Measurements from ENCODE around the gene RDH11. TPM values are rescaled to one million over a fixed set of nuclear protein-coding genes. Genes with fewer than 3 reads are reported as not detected.

The RDH11 gene
- total and polyA plus RNA-seq, 2 donors from 2014 or later, result 66.9 to 124 TPM

GRCh38 chr14:67674139-67674479, 21.5 kb downstream of the RDH11 start:
- Histone ChIP-seq H3K36me3 (ENCODE audit: control insufficient read depth in 2 of 3, insufficient read depth in 3 of 3, low read length in 3 of 3) (peaks cover 0 to 2% (median 0%) of the 10 kb centered on the region in 3 donors), H3K27ac (ENCODE audit: low read depth in 2 of 2, low read length in 2 of 2) (peak overlapping the region; percentile 98 to 99), H3K4me1 (ENCODE audit: control insufficient read depth in 2 of 3, insufficient read depth in 2 of 3, low read depth in 1 of 3, low read length in 3 of 3) (peaks cover 4 to 12% (median 9%) of the 10 kb centered on the region in 3 donors), H3K9me3 (ENCODE audit: control insufficient read depth in 2 of 3, insufficient read depth in 1 of 3, low read length in 3 of 3) (no peaks in the 10 kb centered on the region), H3K4me3 (ENCODE audit: low read length in 3 of 3) (peak overlapping the region; percentile 71 to 94 (median 84)), H3K9ac (ENCODE audit: low read length in 3 of 3) (peak overlapping the region; percentile 57 to 95 (median 77)), H3K27me3 (ENCODE audit: control insufficient read depth, insufficient read depth, low read length) (no peaks in the 10 kb centered on the region)
- FAIRE-seq (no peak), DNase-seq (peak; percentile 85 to 93 (median 90))
- intact Hi-C loops (cut with DNase I), result no loop called here
- TF ChIP-seq CTCF (IDR thresholded peaks at IDR 0.05; ENCODE audit: borderline replicate concordance, extremely low read depth, insufficient read depth), result peak; percentile 17

GRCh38 chr14:67673451-67673850, 22.1 kb downstream of the RDH11 start:
- peaks cover 4 to 12% (median 9%) of the 10 kb centered on the region in 3 donors for H3K4me1 ChIP-seq (ENCODE audit: control insufficient read depth in 2 of 3, insufficient read depth in 2 of 3, low read depth in 1 of 3, low read length in 3 of 3)
- peak overlapping the region; percentile 18 to 77 (median 57) for H3K9ac ChIP-seq (ENCODE audit: low read length in 3 of 3)
- no peaks in the 10 kb centered on the region for H3K27me3 ChIP-seq (ENCODE audit: control insufficient read depth, insufficient read depth, low read length)
- no peak for DNase-seq
- no peak for TF ChIP-seq CTCF (IDR thresholded peaks at IDR 0.05; ENCODE audit: borderline replicate concordance, extremely low read depth, insufficient read depth)
- no peak overlapping the region for H3K27ac ChIP-seq (ENCODE audit: low read depth in 2 of 2, low read length in 2 of 2)
- FAIRE-seq, result no peak
- intact Hi-C loops (cut with DNase I), result no loop called here
- peaks cover 0 to 2% (median 0%) of the 10 kb centered on the region in 3 donors for H3K36me3 ChIP-seq (ENCODE audit: control insufficient read depth in 2 of 3, insufficient read depth in 3 of 3, low read length in 3 of 3)
- no peaks in the 10 kb centered on the region for H3K9me3 ChIP-seq (ENCODE audit: control insufficient read depth in 2 of 3, insufficient read depth in 1 of 3, low read length in 3 of 3)
- H3K4me3 ChIP-seq (ENCODE audit: low read length in 3 of 3), result peak overlapping the region; percentile 71 to 94 (median 84)

GRCh38 chr14:67668559-67668958, 27.0 kb downstream of the RDH11 start:
- Histone ChIP-seq H3K9ac (ENCODE audit: low read length in 3 of 3) (no peak overlapping the region), H3K27ac (ENCODE audit: low read depth in 2 of 2, low read length in 2 of 2) (no peak overlapping the region), H3K4me1 (ENCODE audit: control insufficient read depth in 2 of 3, insufficient read depth in 2 of 3, low read depth in 1 of 3, low read length in 3 of 3) (peaks cover 4 to 10% (median 5%) of the 10 kb centered on the region in 3 donors), H3K9me3 (ENCODE audit: control insufficient read depth in 2 of 3, insufficient read depth in 1 of 3, low read length in 3 of 3) (no peaks in the 10 kb centered on the region), H3K27me3 (ENCODE audit: control insufficient read depth, insufficient read depth, low read length) (no peaks in the 10 kb centered on the region), H3K36me3 (ENCODE audit: control insufficient read depth in 2 of 3, insufficient read depth in 3 of 3, low read length in 3 of 3) (peaks cover 0 to 4% (median 0%) of the 10 kb centered on the region in 3 donors), H3K4me3 (ENCODE audit: low read length in 3 of 3) (no peak overlapping the region)
- no peak for DNase-seq
- intact Hi-C loops (cut with DNase I), result loop anchor here (10.0 kb wide), 1 partner anchor 54 kb away; the partner anchor contains the start of gene ARG2
- no peak for TF ChIP-seq CTCF (IDR thresholded peaks at IDR 0.05; ENCODE audit: borderline replicate concordance, extremely low read depth, insufficient read depth)
- no peak for FAIRE-seq

All from kidney (tissue), 14 donors.